Neural progenitor cell (in vitro differentiated cells): ENCODE results near the gene SERAC1. TPM values are rescaled to one million over a fixed set of nuclear protein-coding genes. Genes with fewer than 3 reads are reported as not detected.

Experiments
- DNase-seq: peaks from one replicate; pipeline ENCODE4 v3.0.0-alpha.2; 2016; ENCODE audit warnings: low spot score
- H2AFZ ChIP-seq: fragments of 200-600 bp; sonication (generic); replicated peaks from 2 replicates; pipeline ENCODE4 v1.6.1; 2016; ENCODE audit warnings: antibody characterized with exemption
- H3F3A ChIP-seq: fragments of 200-600 bp; sonication (generic); 2 replicates; pipeline ENCODE4 v1.6.1; 2016; ENCODE audit warnings: antibody characterized with exemption, low read depth
- H3K27ac ChIP-seq: fragments of 200-600 bp; sonication (generic); 2 replicates; pipeline ENCODE4 v1.5.1; 2016; ENCODE audit warnings: mild to moderate bottlenecking
- H3K27me3 ChIP-seq: fragments of 200-600 bp; sonication (generic); 2 replicates; pipeline ENCODE4 v1.6.1; 2016; ENCODE audit warnings: mild to moderate bottlenecking, moderate library complexity
- H3K36me3 ChIP-seq: fragments of 200-600 bp; sonication (generic); 2 replicates; pipeline ENCODE4 v1.5.1; 2016
- H3K4me1 ChIP-seq: fragments of 200-600 bp; sonication (generic); 2 replicates; pipeline ENCODE4 v1.6.1; 2016; ENCODE audit warnings: mixed run types
- H3K4me2 ChIP-seq: fragments of 200-600 bp; sonication (generic); 2 replicates; pipeline ENCODE4 v1.6.1; 2016
- H3K4me3 ChIP-seq: fragments of 200-600 bp; sonication (generic); 2 replicates; pipeline ENCODE4 v1.5.1; 2016
- H3K79me2 ChIP-seq: fragments of 200-600 bp; sonication (generic); 2 replicates; pipeline ENCODE4 v1.6.1; 2016; ENCODE audit warnings: low read depth
- H3K9ac ChIP-seq: fragments of 200-600 bp; sonication (generic); 2 replicates; pipeline ENCODE4 v1.6.1; 2016
- H3K9me3 ChIP-seq: fragments of 200-600 bp; sonication (generic); 2 replicates; pipeline ENCODE4 v1.5.1; 2016; ENCODE audit warnings: low read depth
- H4K20me1 ChIP-seq: fragments of 200-600 bp; sonication (generic); 2 replicates; pipeline ENCODE4 v1.6.1; 2016; ENCODE audit warnings: low read depth
- H3K27ac Mint-ChIP-seq: 3 replicates; pipeline ENCODE4 v1.8.0; 2021; ENCODE audit warnings: mixed read lengths
- H3K27me3 Mint-ChIP-seq: 2 replicates; pipeline ENCODE4 v1.8.0; 2022; ENCODE audit warnings: low read depth, mild to moderate bottlenecking, inconsistent platforms, moderate library complexity, mixed read lengths; ENCODE audit not compliant: insufficient read depth
- H3K36me3 Mint-ChIP-seq: 3 replicates; pipeline ENCODE4 v1.8.0; 2021; ENCODE audit warnings: mixed read lengths
- H3K4me1 Mint-ChIP-seq: 3 replicates; pipeline ENCODE4 v1.8.0; 2021; ENCODE audit warnings: mixed read lengths
- H3K4me3 Mint-ChIP-seq: 3 replicates; pipeline ENCODE4 v1.8.0; 2021; ENCODE audit warnings: mild to moderate bottlenecking, moderate library complexity, mixed read lengths
- H3K9me3 Mint-ChIP-seq: 3 replicates; pipeline ENCODE4 v1.8.0; 2020; ENCODE audit warnings: mixed read lengths
- CTCF ChIP-seq: fragments of 200-600 bp; sonication (generic); IDR thresholded peaks from 2 replicates; pipeline ENCODE4 v1.5.1; 2017; ENCODE audit warnings: antibody characterized with exemption, mild to moderate bottlenecking
- EZH2 ChIP-seq: fragments of 200-600 bp; sonication (generic); IDR thresholded peaks from 2 replicates; pipeline ENCODE4 v1.6.1; 2017; ENCODE audit warnings: antibody characterized with exemption, mild to moderate bottlenecking, moderate library complexity
- EZH2phosphoT487 ChIP-seq: fragments of 200-600 bp; sonication (generic); IDR thresholded peaks from 2 replicates; pipeline ENCODE4 v1.6.1; 2017; ENCODE audit warnings: antibody characterized with exemption
- total RNA-seq: library from RNA; depleted of rRNA; stranded (reverse); fragments of >200 nt; gene quantifications from 2 replicates; pipeline ENCODE4 v1.2.3, GENCODE V29; 2015; ENCODE audit warnings: low replicate concordance

The SERAC1 gene
- total RNA-seq, 1 donor from 2014 or later, result 35.7 TPM

GRCh38 chr6:158067436-158068015 lies 100.5 kb downstream of the SERAC1 start:
- H3K36me3 Mint-ChIP-seq, result peaks cover 6% of the 10 kb centered on the region
- Histone ChIP-seq H3F3A (no peaks in the 10 kb centered on the region), H3K36me3 (no peaks in the 10 kb centered on the region), H3K4me1 (no peaks in the 10 kb centered on the region), H3K9ac (no peak overlapping the region), H3K27ac (no peak overlapping the region), H2AFZ (no peak overlapping the region), H4K20me1 (no peaks in the 10 kb centered on the region), H3K27me3 (no peaks in the 10 kb centered on the region), H3K9me3 (no peaks in the 10 kb centered on the region), H3K79me2 (no peaks in the 10 kb centered on the region), H3K4me3 (no peak overlapping the region), H3K4me2 (no peak overlapping the region)
- peaks cover 5% of the 10 kb centered on the region for H3K9me3 Mint-ChIP-seq
- H3K4me1 Mint-ChIP-seq, result peaks cover 12% of the 10 kb centered on the region
- H3K4me3 Mint-ChIP-seq, result no peak overlapping the region
- no peak for DNase-seq
- H3K27me3 Mint-ChIP-seq, result peaks cover 6% of the 10 kb centered on the region
- H3K27ac Mint-ChIP-seq, result no peak overlapping the region
- TF ChIP-seq CTCF (no peak), EZH2 (no peak), EZH2phosphoT487 (no peak)

GRCh38 chr6:158066136-158066781 lies 101.8 kb downstream of the SERAC1 start:
- Histone ChIP-seq H3K4me3 (no peak overlapping the region), H4K20me1 (no peaks in the 10 kb centered on the region), H3K9me3 (no peaks in the 10 kb centered on the region), H3F3A (no peaks in the 10 kb centered on the region), H3K27me3 (no peaks in the 10 kb centered on the region), H3K36me3 (no peaks in the 10 kb centered on the region), H3K4me2 (no peak overlapping the region), H2AFZ (no peak overlapping the region), H3K9ac (no peak overlapping the region), H3K79me2 (no peaks in the 10 kb centered on the region), H3K27ac (no peak overlapping the region), H3K4me1 (no peaks in the 10 kb centered on the region)
- no peak for DNase-seq
- peaks cover 11% of the 10 kb centered on the region for H3K4me1 Mint-ChIP-seq
- peaks cover 5% of the 10 kb centered on the region for H3K9me3 Mint-ChIP-seq
- TF ChIP-seq CTCF (no peak), EZH2 (no peak), EZH2phosphoT487 (no peak)
- peaks cover 3% of the 10 kb centered on the region for H3K27me3 Mint-ChIP-seq
- no peak overlapping the region for H3K4me3 Mint-ChIP-seq
- H3K36me3 Mint-ChIP-seq, result peaks cover 7% of the 10 kb centered on the region
- H3K27ac Mint-ChIP-seq, result no peak overlapping the region

GRCh38 chr6:158064725-158065251 lies 103.3 kb downstream of the SERAC1 start:
- Histone ChIP-seq H3K27me3 (no peaks in the 10 kb centered on the region), H3K4me3 (no peak overlapping the region), H3K27ac (no peak overlapping the region), H2AFZ (no peak overlapping the region), H3K36me3 (no peaks in the 10 kb centered on the region), H3K9me3 (no peaks in the 10 kb centered on the region), H4K20me1 (no peaks in the 10 kb centered on the region), H3K4me1 (no peaks in the 10 kb centered on the region), H3K4me2 (no peak overlapping the region), H3K79me2 (no peaks in the 10 kb centered on the region), H3K9ac (no peak overlapping the region), H3F3A (no peaks in the 10 kb centered on the region)
- DNase-seq, result no peak
- TF ChIP-seq CTCF (no peak), EZH2 (no peak), EZH2phosphoT487 (no peak)
- peaks cover 7% of the 10 kb centered on the region for H3K36me3 Mint-ChIP-seq
- H3K4me3 Mint-ChIP-seq, result no peak overlapping the region
- H3K4me1 Mint-ChIP-seq, result peaks cover 13% of the 10 kb centered on the region
- peaks cover 5% of the 10 kb centered on the region for H3K9me3 Mint-ChIP-seq
- H3K27me3 Mint-ChIP-seq, result peaks cover 2% of the 10 kb centered on the region
- no peak overlapping the region for H3K27ac Mint-ChIP-seq
